HG02943 (cell line): ENCODE measurements around the gene GRIN3A.
"Not testable (repeated sequence)": the region's sequence is repeated elsewhere in the genome, so short reads cannot be mapped to it uniquely, and the experiment has no call there.

ENCODE experiments used
- ATAC-seq: cut with Tn5 transposase; IDR thresholded peaks from one replicate; pipeline ENCODE4 v1.9.1; 2021; ENCODE audit warnings: mild to moderate bottlenecking, low read depth, moderate library complexity; ENCODE audit not compliant: unreplicated experiment

Gene GRIN3A

GRCh38 chr9:101738566-101739183, at the start of gene GRIN3A:
TSS of gene GRIN3A (minus strand) at chr9:101738647. CDS start at chr9:101737979, 668 bp downstream.
- ATAC-seq = no peak

GRCh38 chr9:101787891-101788290, 49.4 kb upstream of the GRIN3A start:
- ATAC-seq = no peak

DNA sequence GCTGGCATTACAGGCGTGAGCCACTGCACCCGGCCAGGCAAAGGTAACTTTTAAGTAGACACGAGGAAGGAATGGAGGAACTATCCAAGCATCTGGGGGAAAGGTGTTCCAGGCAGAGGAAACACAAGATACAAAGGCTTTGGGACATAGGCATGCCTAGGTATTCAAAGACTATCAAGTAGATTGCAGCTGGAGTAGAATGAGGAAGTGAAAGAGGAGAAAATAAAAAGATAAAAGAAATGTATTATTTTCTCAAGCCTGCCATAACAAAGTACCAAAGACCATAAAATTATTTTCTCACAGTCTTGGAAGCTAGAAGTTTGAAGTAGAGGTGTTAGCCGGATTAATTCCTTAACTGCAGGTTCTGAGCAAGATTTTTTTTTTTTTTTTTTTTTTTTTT, 39.9 kb upstream of the GRIN3A start:
- no peak for ATAC-seq

GRCh38 chr9:101764472-101764871, 26.0 kb upstream of the GRIN3A start:
- no peak for ATAC-seq

- ATAC-seq = no peak
Measured at GRCh38 chr9:101758304-101758930, 20.0 kb upstream of the GRIN3A start.

GRCh38 chr9:101753716-101754115, 15.3 kb upstream of the GRIN3A start:
- no peak for ATAC-seq

DNA sequence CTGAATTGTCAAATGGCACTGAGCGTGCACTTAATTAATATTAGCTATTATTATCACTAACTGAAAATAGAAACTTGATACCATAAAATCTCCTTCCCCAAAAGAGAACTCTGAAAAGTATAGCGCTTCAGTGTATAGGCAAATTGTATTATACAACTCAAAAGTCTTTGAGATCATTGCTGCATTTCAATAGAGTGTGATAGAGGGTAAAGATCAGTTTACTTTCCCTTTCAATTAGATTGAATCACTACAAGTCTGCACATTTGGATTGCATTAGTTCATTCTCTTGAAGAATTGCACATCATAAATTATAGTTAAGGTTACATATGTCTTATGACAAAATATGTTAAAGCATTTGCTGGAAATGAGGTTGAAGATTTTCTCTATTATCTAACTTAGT, 13.4 kb upstream of the GRIN3A start:
- ATAC-seq = no peak

DNA sequence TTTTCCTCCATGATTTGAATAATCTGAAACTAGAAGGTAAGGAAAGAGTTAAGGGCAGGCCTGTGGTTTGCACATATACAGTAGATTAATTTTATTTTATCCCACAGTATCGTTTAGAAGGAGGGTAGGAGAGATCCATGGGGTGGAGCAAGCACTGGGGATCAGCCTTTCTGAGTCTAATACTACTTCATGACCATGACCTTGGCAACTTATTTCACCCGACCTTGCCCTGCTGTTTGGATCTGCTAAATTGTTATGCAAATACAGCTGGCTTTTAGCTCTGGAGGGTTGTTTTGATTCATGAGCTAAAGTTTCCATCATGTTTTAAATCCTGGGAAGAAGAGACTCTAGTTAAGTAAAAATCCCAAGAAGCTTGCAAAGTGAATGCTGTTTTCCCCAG, 864 bp upstream of the GRIN3A start:
- no peak for ATAC-seq

- ATAC-seq = no peak
Measured at GRCh38 chr9:101737705-101738565, 512 bp downstream of the GRIN3A start.

DNA sequence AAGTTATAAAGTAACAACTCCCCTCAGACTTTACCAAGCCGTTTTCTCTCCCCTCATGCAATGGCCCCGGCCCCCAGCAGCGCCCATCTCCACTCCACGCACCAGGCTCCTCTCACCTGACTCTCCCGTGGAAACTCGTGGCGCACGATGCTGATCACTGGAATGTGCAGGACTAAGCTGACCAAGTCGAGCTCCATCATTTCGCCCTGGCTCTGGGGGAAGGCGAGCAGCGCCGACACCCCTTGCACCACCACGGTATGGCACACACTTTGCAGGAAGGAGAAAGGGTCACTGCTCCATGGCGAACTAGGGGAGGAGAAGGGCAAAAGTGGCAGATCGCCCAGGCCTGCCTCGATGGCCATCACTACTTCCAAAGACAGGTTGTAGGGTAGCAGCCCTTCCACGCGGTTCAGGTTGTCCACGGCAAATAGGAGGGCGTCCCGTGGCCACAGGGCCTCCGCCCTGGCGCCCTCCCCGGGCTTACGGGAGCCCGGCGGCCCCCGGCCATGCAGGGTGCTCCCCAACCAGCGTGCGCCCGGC, 1.2 kb downstream of the GRIN3A start:
- ATAC-seq = no peak

GRCh38 chr9:101736717-101737116, 1.7 kb downstream of the GRIN3A start:
- no peak for ATAC-seq

DNA sequence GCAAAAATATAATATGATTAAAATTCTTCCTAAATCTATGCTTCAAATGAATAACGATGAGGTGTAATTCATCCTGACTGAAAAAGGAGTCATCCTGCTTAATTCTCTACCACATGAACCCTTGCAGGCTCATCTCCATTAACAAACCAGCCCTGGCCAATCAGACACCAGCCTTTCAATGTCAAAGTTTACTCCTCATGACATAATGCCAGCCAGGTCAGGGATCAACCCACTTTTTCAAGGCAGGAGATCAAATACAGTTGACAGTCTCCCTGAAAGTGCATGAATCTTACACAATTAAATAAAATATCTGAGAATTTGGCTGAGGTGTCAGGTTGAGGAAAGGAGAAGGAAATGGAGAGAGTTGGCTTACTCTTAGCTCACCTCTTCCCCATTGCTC, 7.0 kb downstream of the GRIN3A start:
- ATAC-seq = no peak

- ATAC-seq = peak; percentile 82
Measured at GRCh38 chr9:101727612-101728524, 10.6 kb downstream of the GRIN3A start.

GRCh38 chr9:101724271-101724670, 14.2 kb downstream of the GRIN3A start:
- ATAC-seq = not testable (repeated sequence)

DNA sequence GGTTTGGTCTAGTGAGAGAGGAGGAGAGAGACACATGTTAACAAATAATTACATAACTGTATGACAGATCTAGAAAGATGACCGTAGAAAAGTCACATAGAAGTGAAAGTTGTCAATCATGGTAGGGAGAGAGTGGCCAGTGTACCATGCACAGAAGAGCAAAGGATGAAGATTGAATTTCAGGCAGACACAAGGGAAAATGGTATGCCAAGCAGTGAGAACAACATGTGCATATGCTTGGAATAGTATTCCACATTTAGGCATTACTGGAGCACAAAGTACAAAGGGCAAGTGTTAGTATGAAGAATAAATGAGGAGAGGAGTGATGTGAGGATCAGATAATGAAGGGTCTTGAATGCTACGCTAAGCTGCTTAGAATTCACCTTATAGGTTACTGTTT, 20.3 kb downstream of the GRIN3A start:
- no peak for ATAC-seq

- ATAC-seq = no peak
Measured at GRCh38 chr9:101716629-101717028, 21.8 kb downstream of the GRIN3A start.

DNA sequence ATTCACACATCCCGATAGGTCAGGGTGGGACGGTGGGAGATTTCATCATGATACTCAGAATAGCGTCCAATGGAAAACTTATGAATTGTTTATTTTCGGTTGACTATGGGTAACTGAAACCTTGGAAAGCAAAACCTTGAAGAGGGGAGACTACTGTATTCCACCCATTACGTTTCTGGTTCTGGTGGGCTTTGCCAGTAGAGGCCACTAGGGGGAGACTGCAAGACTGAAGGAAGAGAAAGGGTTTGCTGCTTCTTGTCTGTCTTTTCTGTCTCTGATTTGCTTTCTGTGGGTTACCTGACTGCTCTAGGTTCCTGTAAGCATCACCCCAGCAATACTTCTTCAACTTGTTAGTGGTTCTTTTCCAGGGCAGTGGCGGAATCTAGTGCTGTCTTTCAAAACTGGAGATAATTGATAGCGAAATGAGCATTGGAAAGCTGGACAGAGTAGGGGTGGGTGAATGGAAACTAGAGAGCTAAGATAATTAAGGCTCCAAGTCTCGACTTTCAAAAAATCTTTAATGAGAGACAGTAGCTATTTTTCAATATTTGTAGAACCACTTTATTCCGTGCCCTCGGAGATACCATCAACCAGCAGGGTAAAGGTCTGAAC, 27.0 kb downstream of the GRIN3A start:
- peak; percentile 86 for ATAC-seq

DNA sequence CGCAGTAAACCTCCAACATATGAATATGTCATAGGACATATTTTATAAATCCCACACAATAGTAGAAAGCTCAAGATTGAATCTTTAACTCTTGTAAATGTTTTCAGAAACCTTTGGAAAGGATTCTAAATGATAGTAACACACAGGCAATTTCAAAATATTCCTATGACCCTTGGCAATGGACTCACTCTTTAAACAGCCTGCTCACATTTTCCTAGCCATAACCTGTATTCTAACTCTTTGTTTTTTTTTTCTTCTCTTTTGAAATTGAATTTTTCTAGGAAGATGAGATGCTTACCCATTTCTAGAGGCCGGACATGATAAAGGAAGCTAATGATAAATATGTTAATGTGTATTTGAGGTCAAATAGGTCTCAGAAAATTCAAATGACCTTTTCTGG, 29.6 kb downstream of the GRIN3A start:
- ATAC-seq = no peak

GRCh38 chr9:101707721-101708120, 30.7 kb downstream of the GRIN3A start:
- ATAC-seq = no peak

DNA sequence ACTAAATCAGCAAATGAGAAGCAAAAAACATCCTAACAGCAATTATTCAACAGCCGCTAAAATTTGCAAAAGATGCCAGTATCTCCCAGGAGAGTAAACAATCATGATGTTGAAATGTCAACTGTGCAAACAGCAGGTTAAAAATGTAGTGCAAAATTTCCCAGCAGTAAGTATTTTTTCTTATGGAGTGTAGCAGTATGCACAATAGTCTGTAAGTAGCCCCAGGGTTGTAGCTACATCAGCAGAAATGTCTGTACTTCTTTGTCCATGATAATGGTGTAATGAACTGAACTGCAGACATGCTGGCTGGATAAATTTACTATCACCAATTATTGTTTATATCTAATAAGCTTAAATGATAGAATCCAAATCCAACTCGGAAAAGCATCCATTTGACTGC, 31.4 kb downstream of the GRIN3A start:
- no peak for ATAC-seq
